Kasumi-1 (cell line): ENCODE measurements around the gene KCNJ1.

ENCODE experiments used
- DNase-seq, 2 experiments: peaks; one replicate each; lab custom pipeline; 2025; lab: John Stamatoyannopoulos, UW

Gene KCNJ1

DNA sequence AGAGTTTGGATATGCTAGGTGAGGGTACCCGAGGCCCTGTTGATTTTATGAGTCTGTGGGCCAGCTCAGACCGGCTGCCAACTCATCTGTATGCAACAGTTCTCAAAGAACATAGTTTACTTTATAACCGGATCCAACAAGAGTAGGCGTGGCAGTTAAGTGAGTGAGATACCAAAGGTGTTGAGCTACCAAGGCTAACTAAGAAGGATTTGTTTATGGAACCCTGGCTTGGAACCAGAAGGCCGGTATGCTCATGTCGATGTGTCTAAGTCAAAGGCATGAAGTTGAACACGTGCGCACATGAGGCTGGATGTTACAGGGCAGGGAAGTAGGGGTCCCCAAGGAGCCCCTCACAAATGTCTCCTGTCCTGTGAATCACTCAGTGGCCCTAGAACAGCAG, at the start of gene KCNJ1:
TSS of gene KCNJ1 (minus strand) at position 20 of the 400 bp plus-strand sequence. CDS start 27,053 bp downstream, outside the sequence.
- no peak for DNase-seq

DNA sequence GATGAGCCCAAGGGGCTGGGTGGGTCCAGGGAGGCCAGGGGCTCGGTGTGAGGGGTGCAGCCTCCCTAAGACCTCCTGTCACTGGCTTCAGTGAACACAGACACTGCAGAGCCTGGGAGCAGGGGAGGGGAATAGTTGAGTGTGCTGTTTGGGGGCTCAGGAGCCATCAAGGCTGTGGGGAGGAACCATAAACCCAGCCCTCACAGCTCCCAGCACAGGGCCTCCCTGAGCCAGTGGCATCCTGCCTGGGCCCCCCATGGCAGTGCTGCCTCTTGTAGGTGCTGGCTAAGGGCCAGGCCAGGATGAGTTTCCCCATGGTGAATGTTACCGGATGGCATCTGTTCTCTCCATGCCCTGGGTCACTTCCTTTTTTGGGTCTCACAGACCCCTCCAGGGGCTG, 49.6 kb upstream of the KCNJ1 start:
- DNase-seq = no peak

DNA sequence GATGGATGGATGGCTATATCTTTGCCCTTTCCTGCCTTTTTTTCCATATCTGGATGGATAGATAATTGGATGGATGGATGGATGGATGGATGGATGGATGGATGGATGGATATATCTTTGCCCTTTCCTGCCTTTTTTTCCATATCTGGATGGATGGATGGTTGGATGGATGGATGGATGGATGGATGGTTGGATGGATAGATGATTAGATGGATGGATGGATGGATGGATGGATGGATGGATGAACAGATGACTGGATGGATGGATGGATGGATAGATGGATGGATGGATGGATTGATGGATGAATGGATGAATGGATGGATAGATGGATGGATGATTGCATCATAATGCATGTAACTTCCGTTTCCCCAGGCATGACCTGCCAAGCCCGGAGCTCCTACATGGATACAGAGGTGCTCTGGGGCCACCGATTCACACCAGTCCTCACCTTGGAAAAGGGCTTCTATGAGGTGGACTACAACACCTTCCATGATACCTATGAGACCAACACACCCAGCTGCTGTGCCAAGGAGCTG, 49.0 kb upstream of the KCNJ1 start:
- no peak for DNase-seq

DNA sequence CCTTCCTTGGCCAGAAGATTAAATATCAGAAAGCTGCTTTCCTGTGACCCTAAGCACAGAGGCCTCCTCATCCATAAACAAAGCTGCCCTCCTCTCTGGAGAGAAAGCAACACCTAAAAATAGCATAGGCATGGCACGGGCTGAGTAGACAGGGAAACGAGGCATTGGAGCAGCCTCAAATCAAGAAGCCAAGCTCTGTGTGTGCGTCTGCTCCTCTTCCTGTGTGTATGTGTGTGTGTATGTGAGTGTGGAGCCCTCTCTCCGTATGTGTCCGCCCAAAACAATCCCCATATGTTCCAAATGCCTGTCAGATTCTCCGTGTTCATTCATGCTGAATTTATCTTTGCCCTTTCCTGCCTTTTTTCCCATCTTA, 48.0 kb upstream of the KCNJ1 start:
- no peak for DNase-seq

DNA sequence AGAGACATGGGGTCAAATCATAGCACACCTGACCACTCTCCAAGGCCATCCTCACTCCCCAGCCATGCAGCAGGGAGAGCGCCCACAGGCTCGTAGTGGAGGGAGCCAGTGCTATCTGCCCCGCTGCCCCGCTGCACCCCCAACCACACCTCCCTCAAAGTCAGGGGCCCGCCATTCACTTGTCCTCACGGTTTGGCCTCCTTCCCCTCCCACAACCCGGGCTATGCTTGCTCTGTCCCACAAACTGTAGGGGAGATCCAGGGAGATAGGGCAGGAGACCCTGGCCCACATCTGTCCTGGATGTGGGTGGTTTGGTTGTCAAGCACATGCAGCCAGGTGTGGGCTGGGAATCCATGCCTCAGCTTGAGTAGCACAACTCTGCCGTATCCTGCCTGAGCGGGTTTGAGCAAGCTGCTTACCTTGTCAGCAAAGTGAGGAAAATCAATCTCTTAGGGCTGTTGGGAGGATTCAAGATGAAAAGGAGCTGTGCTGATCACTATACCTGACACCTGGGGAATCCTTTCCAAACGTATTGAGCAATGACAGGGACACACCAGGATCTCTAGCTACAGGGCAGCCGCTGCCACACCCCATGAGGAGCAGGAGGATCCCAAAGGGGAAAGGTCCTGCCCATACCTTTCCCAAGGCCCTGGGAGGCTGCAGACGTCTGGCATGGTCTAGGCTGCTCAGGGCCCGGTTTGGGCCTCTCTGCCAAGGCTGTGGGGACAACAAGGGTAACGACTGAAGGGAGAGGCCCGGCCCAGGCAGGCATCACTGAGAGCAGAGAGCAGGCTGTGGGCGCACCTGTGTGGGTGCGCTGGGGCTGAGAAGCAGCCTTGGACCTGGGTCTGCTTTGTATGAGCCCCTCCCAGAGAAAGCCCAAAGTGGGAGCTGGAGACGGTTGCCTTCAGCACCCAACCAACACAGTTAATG, 47.4 kb upstream of the KCNJ1 start:
- DNase-seq = no peak

DNA sequence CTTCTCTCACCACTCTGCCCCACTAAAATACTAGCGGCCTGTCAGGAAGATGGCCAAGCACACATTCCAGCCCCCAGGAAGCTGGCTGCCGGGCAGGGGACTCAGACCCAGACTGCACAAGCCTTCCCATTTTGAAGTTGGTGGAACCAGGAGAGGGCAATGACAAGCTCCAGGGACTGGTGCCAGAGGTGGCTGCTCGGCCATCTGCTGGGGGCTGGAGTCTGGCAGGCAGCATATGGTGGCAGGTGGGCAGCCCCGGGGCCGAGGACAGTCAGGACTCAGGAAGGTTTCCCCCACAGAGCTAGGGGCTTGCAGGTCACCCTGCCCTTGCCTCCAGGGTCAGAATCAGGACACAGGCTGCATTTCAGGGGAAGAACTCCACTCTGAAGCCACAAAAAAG, 46.7 kb upstream of the KCNJ1 start:
- no peak for DNase-seq

DNA sequence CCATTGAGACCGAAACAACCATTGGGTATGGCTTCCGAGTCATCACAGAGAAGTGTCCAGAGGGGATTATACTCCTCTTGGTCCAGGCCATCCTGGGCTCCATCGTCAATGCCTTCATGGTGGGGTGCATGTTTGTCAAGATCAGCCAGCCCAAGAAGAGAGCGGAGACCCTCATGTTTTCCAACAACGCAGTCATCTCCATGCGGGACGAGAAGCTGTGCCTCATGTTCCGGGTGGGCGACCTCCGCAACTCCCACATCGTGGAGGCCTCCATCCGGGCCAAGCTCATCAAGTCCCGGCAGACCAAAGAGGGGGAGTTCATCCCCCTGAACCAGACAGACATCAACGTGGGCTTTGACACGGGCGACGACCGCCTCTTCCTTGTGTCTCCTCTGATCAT, 44.6 kb upstream of the KCNJ1 start:
- DNase-seq = no peak

DNA sequence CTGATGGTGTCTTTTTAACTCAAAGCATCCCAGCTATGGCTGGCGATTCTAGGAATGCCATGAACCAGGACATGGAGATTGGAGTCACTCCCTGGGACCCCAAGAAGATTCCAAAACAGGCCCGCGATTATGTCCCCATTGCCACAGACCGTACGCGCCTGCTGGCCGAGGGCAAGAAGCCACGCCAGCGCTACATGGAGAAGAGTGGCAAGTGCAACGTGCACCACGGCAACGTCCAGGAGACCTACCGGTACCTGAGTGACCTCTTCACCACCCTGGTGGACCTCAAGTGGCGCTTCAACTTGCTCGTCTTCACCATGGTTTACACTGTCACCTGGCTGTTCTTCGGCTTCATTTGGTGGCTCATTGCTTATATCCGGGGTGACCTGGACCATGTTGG, 44.1 kb upstream of the KCNJ1 start:
- no peak for DNase-seq

DNA sequence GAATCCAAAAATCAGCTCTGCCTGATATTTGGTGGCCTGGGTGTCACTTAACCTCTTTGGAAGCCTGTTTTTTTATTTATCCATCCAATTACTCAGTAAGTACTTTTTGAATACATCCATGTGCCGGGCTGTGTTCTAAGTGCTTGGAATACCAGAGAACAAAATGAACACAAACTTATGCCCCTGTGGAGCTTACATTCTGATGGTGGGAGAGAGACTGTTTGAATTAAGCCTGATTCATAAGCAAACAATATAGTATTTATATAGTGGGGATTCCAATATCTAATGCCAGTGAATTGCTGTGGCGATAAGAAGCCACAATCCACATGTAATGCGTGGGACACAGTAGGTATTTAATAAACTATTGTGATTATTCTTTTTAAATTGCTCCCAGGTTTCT, 43.5 kb upstream of the KCNJ1 start:
- DNase-seq = no peak

DNA sequence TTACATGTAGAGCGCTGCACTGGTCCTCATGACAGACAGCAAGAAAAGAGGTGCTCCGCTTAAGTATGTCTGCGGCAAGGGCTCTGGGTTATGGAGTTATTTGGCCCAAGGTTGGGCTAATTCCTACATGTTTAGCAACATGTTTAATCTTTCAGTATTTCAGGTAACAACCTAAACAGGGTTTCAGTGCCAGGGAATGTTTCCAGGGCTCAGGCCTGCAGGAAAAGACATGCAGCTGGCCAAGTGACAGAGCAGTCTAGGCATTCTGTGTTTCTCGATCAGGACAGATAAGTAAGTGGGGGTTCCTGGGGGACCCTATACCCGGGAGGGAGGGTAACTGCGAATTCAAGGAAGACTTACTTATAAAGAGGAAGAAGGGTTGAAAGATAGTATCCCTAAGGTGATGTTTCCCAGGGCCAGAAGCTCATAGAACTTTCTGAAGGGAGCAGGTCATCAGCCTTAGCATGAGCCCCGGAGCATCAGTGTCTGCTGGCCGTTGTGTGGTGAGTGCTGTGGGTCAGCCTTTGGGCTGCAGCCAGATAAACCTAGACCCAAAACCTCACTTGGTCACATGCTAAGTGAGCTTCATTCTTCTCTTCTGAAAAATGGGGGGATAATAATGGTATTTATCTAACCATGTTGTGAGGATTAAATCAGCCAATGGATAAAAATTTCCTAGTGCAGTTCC, 42.5 kb upstream of the KCNJ1 start:
- no peak for DNase-seq

DNA sequence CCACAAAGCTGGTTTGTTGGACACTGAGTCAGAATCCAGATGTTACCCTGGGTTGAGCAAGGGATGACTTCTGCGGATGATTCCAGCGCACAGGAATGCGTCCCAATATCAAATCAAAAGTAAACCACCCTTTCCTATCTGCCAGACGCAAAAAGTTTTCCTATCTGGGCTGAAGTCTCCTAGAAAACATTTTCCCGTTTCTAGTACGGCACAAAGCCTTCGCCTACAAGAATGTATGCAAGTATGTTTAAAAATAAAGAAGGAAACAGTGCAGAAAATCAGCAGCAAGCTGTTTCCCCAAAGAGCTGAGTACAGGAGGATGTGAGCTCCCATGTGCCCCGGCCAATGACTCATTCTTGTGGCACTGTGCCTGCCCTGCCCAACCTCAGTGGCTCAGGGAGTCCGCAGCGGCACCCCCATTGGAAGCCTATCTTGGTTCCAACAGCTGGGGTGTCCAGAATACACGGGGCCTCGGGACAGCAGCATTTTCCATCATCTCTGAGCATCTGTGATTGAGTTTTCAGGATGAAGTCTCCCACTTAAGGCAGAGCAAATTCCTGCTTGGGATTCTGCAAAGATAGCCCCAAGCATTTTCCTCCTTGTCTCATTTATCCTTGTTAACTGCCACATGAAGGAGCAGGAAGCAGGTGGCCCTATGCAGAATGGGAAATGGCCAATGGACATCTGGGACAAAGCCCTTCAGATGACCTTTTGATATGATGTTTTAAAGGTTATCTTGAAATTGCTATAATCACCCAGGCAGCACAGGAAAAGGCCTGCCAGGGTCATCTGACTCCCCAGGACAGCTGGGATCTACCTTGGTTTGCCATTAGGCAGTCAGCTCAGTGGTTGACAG, 41.5 kb upstream of the KCNJ1 start:
- DNase-seq = peak; percentile 91 to 93

DNA sequence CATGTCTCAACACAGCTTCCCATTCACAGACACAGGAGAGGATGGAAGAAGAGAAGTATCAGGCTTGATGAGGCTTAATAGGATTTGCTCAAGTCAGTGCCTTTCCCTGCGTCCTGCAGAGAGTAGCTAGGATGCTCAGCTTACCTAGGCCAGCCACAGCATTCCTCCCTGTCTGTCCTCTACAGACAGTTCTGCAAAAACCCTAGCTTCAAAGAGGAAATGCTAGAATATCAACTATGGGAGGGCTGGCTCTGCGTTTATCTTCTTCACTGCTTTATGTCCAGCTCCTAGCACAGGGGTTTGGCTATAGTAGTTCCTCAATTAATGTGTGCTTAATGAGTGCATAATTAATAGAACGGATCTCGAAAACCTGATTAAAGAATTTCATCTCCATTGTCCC, 40.5 kb upstream of the KCNJ1 start:
- DNase-seq = peak in 1 of 2 experiments; percentile 24

DNA sequence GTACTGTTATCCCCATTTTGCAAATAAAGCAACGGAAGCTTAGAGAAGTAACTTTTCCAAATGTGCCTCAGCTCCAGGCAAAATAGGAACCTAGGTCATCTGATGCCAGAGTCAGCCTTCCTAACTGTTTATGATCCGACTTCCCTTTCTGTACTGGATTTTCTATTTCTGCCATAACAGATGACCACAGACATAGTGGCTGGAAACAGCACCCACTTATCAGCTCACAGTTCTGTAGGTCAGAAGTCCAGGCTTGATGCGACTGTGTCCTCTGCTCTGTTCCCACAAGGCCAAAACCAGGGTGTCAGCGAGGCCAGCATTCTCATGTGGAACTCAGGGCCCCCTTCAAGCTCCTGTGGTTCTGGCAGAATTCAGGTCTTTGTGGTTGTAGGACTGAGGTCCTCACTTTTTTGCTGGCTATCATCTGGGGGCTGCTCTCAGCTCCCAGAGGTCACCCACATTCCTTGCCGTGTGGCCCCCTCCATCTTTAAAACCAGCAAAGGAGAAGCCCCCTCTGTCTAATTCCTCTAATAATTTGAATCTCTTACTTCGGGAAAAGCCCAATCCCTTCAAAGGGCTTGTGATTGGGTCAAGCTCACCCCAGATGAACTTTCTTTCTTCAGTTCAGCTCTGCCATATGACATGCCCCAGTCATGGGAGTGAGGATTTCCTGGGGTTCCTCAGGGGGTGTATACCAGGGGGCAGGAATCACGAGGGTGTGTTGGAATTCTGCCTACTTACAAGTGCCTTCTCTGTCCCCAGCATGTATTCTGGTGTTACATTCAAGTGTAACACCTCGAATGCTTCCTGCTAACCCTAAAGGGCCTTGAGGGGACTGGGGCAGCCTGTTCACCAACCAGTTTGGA, 39.3 kb upstream of the KCNJ1 start:
- DNase-seq = no peak

DNA sequence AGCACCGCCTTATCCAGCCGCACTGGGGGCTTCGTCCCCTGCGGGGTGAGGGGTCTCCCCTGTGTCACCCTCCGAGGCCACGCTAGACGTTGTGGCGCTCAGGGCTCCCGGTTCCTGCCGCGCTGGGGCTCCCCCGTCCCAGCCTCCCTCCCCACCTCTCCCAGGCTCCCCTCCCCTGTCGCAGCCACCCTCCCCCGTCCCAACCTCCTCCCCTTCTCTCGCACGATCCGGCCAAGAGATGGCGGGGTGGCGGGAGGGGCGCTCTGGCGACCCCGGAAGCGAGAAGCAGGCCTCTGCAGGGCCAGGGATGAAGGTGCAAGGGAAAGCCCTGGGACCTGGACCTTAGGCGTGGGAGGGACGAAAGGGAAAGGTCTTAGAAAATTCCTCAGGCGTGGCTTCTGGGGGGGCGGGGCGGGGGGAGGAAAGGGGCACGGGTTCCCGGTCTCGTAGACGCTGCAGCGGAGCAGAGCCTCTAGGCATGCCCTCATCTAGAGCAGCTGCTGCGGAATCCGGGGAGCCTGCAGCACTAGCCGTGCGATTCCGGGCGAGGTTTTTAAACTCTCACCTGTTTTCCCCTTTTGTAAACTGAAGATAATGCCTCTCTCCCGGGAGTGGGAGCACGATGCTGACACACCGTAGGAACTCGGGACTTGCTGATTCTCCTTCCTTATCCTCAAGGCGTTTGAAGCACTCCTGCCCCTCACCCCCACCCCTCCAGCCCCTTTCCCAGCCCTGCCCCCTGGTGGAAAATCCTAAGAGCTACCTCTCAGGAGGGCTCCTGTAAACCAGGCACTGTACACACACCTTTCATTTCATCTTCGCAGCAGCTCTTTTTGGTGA, 38.5 kb upstream of the KCNJ1 start:
- DNase-seq = peak; percentile 78 to 79

DNA sequence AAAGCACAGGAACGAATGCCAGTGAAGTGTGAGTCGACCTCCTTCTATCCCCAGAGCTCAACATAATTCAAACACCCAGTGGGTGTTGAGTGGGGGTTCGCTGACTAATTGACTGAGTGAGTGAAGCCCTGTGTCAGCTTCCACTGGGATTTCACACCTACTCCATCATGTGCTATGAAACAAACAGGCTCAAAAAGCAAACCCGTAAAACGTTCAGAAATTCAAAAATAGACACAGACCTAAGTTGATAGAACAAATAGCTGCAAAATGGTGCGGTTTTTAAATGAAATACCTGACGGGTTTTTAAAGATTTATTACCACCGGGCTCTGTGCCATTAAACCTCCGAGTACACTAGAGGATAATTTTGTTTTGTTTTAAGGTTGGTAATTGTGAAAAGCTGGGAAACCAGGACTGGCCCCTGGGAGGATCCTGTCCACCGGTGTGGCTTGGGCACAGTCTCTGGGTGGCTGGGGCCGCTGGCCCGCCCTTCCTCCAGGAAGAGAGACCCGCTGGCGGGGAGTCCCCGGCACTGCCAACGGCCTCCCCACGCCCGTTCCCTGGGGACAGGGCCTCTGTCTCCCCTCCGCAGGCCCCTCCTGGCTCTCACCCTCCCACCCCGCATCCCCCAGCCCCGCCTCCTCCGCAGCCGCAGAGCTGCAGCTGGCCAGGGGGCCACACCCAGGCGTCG, 37.7 kb upstream of the KCNJ1 start:
- DNase-seq = peak; percentile 24

DNA sequence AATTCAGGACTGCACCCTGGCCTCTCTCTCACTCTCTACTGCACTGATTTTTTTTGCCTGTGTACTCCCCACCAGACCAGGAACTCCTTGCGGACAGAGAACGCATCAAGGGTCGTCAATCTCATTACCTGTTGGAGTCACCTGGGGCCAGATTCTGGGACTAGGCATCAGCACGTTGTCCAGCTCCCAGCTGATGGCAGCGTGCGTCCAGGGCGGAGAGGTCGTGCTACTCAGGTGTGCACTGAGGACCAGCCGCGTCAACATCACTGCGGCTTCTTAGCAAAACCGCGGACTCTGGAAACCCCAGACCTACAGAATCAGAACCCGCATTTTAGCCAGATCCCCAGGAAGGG, 37.2 kb upstream of the KCNJ1 start:
- no peak for DNase-seq

DNA sequence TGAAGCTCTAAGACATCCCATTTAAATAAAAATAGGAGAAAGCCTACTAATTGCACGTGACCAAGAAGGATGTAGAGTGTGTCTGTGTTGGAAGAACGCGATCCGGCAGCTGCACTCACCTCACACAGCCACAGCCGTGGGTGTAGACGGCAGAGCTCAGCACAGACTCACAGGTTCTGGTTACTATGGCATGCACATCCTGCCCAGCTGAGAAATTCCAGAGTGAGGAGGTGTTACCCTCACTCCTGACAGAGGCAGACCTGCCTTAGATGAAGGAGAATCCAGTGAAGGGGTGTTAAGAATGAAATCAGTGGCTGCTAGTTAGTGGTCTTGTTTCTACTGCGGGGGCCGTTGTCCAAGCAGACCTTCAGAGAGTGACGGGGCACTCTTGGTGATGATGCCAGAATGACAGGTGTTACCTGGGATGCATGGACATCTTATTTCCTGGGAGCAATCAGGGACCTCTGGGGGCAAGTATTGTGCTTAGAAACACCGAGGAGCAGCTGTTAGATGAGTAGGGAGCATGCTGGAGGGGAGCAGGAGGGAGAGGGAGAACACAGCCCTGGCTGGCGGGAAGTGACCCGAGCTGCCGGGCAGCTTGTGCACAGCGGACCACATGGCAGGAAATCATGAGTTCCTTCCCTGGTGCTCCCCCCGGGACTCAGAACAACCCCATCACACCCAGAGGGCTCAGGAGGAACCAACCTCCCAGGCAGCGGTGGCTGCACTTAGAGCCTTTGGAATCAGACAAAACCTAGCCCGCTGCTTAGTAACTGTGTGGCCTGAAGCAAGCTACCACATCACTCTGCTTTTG, 36.4 kb upstream of the KCNJ1 start:
- peak; percentile 61 to 85 for DNase-seq

DNA sequence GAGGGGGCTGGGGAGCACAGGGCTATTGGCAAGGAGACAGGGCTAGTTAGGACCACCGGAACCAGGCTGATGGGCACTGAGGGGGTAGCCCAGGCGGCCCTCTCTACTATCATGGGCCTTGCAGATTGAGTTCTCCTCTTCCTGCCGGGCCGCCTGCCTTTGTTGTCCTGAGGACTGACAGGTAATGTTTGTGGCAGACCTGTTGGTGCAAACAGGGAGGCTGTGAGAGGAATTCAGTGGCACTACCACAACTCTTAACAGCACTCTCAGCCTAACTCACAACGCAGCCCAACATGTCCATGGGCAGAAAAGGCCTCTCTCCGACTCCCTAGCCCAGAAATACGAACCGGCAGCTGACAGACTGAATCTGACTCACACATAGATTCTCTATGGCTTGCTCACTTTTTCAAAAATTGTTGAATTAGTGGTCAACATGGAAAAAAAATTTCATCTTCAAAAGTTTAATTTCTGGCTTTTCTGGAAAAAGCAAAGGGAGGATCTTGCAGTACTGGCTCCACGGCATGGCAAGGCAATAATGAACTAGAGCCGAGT, 35.5 kb upstream of the KCNJ1 start:
- DNase-seq = no peak
